ENCODE results near the gene MCUR1. TPM values are rescaled to one million over a fixed set of nuclear protein-coding genes. Genes with fewer than 3 reads are reported as not detected.

The MCUR1 gene
- total RNA-seq, 1 donor from 2014 or later, result 31.7 TPM

GRCh38 chr6:13766201-13766634 lies 48.1 kb downstream of the MCUR1 start:
- no peaks in the 10 kb centered on the region for H3K36me3 Mint-ChIP-seq (ENCODE audit: low read depth)
- H3K4me3 Mint-ChIP-seq (ENCODE audit: unreplicated experiment), result no peak overlapping the region
- H3K9me3 Mint-ChIP-seq (ENCODE audit: low read depth), result no peaks in the 10 kb centered on the region
- peak overlapping the region; percentile 49 for H3K27ac Mint-ChIP-seq (ENCODE audit: unreplicated experiment)
- peaks cover 52% of the 10 kb centered on the region for H3K4me1 Mint-ChIP-seq (ENCODE audit: low read depth)
- H3K27me3 Mint-ChIP-seq (ENCODE audit: low read depth), result no peaks in the 10 kb centered on the region
- no peak for DNase-seq (ENCODE audit: low spot score)
- TF ChIP-seq, protein P1, sequence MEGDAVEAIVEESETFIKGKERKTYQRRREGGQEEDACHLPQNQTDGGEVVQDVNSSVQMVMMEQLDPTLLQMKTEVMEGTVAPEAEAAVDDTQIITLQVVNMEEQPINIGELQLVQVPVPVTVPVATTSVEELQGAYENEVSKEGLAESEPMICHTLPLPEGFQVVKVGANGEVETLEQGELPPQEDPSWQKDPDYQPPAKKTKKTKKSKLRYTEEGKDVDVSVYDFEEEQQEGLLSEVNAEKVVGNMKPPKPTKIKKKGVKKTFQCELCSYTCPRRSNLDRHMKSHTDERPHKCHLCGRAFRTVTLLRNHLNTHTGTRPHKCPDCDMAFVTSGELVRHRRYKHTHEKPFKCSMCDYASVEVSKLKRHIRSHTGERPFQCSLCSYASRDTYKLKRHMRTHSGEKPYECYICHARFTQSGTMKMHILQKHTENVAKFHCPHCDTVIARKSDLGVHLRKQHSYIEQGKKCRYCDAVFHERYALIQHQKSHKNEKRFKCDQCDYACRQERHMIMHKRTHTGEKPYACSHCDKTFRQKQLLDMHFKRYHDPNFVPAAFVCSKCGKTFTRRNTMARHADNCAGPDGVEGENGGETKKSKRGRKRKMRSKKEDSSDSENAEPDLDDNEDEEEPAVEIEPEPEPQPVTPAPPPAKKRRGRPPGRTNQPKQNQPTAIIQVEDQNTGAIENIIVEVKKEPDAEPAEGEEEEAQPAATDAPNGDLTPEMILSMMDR (IDR thresholded peaks at IDR 0.05), result no peak

DNA sequence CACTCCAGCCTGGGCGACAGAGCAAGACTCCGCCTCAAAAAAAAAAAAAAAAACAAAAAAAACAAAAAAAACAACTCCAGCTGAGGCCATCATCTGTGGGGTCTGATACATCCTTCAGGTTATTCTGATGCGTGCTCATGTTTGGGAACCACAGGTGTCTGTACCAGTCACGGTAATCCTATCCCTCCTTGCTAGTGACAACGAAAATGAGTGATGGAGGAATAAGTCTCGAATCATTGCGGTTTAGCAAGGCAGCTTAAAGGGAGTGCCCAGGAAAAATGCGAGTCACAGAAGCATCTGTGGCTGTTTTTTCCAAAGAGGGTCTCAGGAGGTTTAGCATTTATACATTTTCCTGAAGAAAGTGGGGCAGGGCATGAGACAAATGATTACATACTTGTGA lies 48.8 kb downstream of the MCUR1 start:
- Mint-ChIP-seq H3K27me3 (ENCODE audit: low read depth) (no peaks in the 10 kb centered on the region), H3K27ac (ENCODE audit: unreplicated experiment) (peak overlapping the region; percentile 49), H3K4me3 (ENCODE audit: unreplicated experiment) (no peak overlapping the region), H3K4me1 (ENCODE audit: low read depth) (peaks cover 58% of the 10 kb centered on the region), H3K9me3 (ENCODE audit: low read depth) (no peaks in the 10 kb centered on the region), H3K36me3 (ENCODE audit: low read depth) (no peaks in the 10 kb centered on the region)
- no peak for DNase-seq (ENCODE audit: low spot score)
- TF ChIP-seq, protein P1 (IDR thresholded peaks at IDR 0.05), result no peak

DNA sequence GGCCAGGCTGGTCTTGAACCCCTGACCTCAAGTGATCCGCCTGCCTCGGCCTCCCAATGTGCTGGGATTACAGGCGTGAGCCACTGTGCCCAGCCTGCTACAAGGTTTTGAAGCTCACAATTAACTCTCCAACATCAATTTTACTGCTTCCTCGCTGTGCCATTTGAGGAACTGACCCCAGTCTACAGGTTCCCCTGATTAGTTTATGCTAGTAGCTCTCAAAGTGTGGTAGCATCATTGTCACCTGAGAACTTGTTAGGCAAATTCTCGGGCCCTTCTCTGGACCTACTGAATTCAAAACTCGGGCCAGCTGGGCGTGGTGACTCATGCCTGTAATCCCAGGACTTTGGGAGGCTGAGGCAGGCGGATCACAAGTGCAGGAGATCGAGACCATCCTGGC lies 49.4 kb downstream of the MCUR1 start:
- H3K27me3 Mint-ChIP-seq (ENCODE audit: low read depth), result no peaks in the 10 kb centered on the region
- no peaks in the 10 kb centered on the region for H3K9me3 Mint-ChIP-seq (ENCODE audit: low read depth)
- H3K36me3 Mint-ChIP-seq (ENCODE audit: low read depth), result no peaks in the 10 kb centered on the region
- TF ChIP-seq, protein P1 (IDR thresholded peaks at IDR 0.05), result no peak
- no peak for DNase-seq (ENCODE audit: low spot score)
- no peak overlapping the region for H3K4me3 Mint-ChIP-seq (ENCODE audit: unreplicated experiment)
- peaks cover 64% of the 10 kb centered on the region for H3K4me1 Mint-ChIP-seq (ENCODE audit: low read depth)
- H3K27ac Mint-ChIP-seq (ENCODE audit: unreplicated experiment), result peak overlapping the region; percentile 36

DNA sequence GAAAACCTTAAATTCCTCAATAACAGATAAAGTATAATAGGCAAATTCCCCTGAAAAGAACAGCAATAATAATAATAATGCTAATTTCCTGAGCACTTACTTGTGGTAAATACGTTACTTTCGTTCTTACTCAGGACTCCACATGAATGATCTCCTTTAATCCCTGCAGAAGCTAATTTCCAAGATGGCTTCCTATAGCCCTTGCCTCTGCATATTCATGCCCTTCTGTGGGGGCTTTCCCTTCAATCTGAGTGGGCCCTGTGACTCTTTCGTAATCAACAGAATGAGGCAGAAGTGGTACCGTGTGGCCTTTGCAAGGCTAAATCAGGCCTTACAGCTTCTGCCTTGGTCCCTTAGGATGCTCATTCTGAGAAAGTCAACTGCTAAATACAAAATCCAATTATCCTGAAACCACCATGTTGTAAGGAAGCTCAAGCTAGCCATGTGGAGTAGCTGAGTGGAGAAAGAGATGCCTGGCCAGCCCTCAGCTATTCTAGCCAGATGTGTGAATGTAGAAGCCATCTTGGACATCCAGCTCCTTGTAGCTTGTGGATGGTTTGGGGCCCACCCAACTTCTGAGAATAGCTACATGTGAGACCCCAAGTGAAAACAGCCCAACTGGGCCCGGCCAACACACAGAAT lies 50.5 kb downstream of the MCUR1 start:
- H3K27me3 Mint-ChIP-seq (ENCODE audit: low read depth), result no peaks in the 10 kb centered on the region
- H3K27ac Mint-ChIP-seq (ENCODE audit: unreplicated experiment), result peak overlapping the region; percentile 98
- DNase-seq (ENCODE audit: low spot score), result no peak
- peaks cover 66% of the 10 kb centered on the region for H3K4me1 Mint-ChIP-seq (ENCODE audit: low read depth)
- H3K36me3 Mint-ChIP-seq (ENCODE audit: low read depth), result no peaks in the 10 kb centered on the region
- H3K4me3 Mint-ChIP-seq (ENCODE audit: unreplicated experiment), result no peak overlapping the region
- TF ChIP-seq, protein P1 (IDR thresholded peaks at IDR 0.05), result no peak
- no peaks in the 10 kb centered on the region for H3K9me3 Mint-ChIP-seq (ENCODE audit: low read depth)

GRCh38 chr6:13762611-13763441 lies 51.5 kb downstream of the MCUR1 start:
- H3K4me3 Mint-ChIP-seq (ENCODE audit: unreplicated experiment), result peak overlapping the region; percentile 37
- H3K27ac Mint-ChIP-seq (ENCODE audit: unreplicated experiment), result peak overlapping the region; percentile 98

More at GRCh38 chr6:13762611-13763441, 51.5 kb downstream of the MCUR1 start:
- no peak for DNase-seq (ENCODE audit: low spot score)
- Mint-ChIP-seq H3K36me3 (ENCODE audit: low read depth) (no peaks in the 10 kb centered on the region), H3K9me3 (ENCODE audit: low read depth) (no peaks in the 10 kb centered on the region), H3K4me1 (ENCODE audit: low read depth) (peaks cover 66% of the 10 kb centered on the region), H3K27me3 (ENCODE audit: low read depth) (no peaks in the 10 kb centered on the region)
- TF ChIP-seq, protein P1 (IDR thresholded peaks at IDR 0.05), result no peak
